ENCODE results near the gene MYO15B. TPM values are rescaled to one million over a fixed set of nuclear protein-coding genes. Genes with fewer than 3 reads are reported as not detected.

Gene MYO15B
- polyA plus RNA-seq, 1 donor from 2014 or later: 2.4 TPM

GRCh38 chr17:75546181-75546580, 41.4 kb upstream of the MYO15B start:
- Histone ChIP-seq H3K4me3 (ENCODE audit: low read length) (no peak overlapping the region), H3K9me2 (ENCODE audit: insufficient read depth, low read length) (no peaks in the 10 kb centered on the region), H3K4me2 (ENCODE audit: low read length) (no peak overlapping the region), H3K36me3 (ENCODE audit: insufficient read depth, low read length) (no peaks in the 10 kb centered on the region), H3K9me3 (ENCODE audit: low read length) (no peaks in the 10 kb centered on the region), H4K20me1 (ENCODE audit: insufficient read depth) (no peaks in the 10 kb centered on the region), H3K9ac (ENCODE audit: low read length) (no peak overlapping the region), H3F3A (ENCODE audit: insufficient read depth, low read length, poor library complexity, severe bottlenecking) (no peaks in the 10 kb centered on the region), H3K27me3 (ENCODE audit: insufficient read depth, low read depth, low read length) (no peaks in the 10 kb centered on the region), H2AFZ (ENCODE audit: low read depth, low read length) (no peak overlapping the region), H3K79me2 (replicated peaks; ENCODE audit: insufficient read depth, low read length) (no peaks in the 10 kb centered on the region), H3K27ac (ENCODE audit: low read length) (no peak overlapping the region)
- no peak for TF ChIP-seq EP300 (conservative IDR thresholded peaks at IDR 0.05; ENCODE audit: poor library complexity, severe bottlenecking)
- no peak for TF ChIP-seq REST (IDR thresholded peaks at IDR 0.05; ENCODE audit: borderline replicate concordance)
- TF ChIP-seq CTCF (IDR thresholded peaks at IDR 0.05; ENCODE audit: poor library complexity, severe bottlenecking): no peak
- TF ChIP-seq SMC3 (conservative IDR thresholded peaks at IDR 0.05; ENCODE audit: poor library complexity): no peak
- TF ChIP-seq MXI1 (conservative IDR thresholded peaks at IDR 0.05; ENCODE audit: poor library complexity, severe bottlenecking): no peak
- TF ChIP-seq POLR2AphosphoS5 (IDR thresholded peaks at IDR 0.05): no peak
- TF ChIP-seq EZH2 (IDR thresholded peaks at IDR 0.05; ENCODE audit: borderline replicate concordance, insufficient read depth, low read length, poor library complexity, severe bottlenecking): no peak
- TF ChIP-seq RAD21 (conservative IDR thresholded peaks at IDR 0.05): no peak
- no peak for TF ChIP-seq TAF1 (IDR thresholded peaks at IDR 0.05; ENCODE audit: low read depth)

- Histone ChIP-seq H3K79me2 (replicated peaks; ENCODE audit: insufficient read depth, low read length) (no peaks in the 10 kb centered on the region), H3K9me2 (ENCODE audit: insufficient read depth, low read length) (no peaks in the 10 kb centered on the region), H4K20me1 (ENCODE audit: insufficient read depth) (no peaks in the 10 kb centered on the region), H2AFZ (ENCODE audit: low read depth, low read length) (no peak overlapping the region), H3K36me3 (ENCODE audit: insufficient read depth, low read length) (no peaks in the 10 kb centered on the region), H3K27me3 (ENCODE audit: insufficient read depth, low read depth, low read length) (no peaks in the 10 kb centered on the region), H3K4me3 (ENCODE audit: low read length) (no peak overlapping the region), H3K27ac (ENCODE audit: low read length) (no peak overlapping the region), H3K9ac (ENCODE audit: low read length) (no peak overlapping the region), H3K4me2 (ENCODE audit: low read length) (no peak overlapping the region), H3K9me3 (ENCODE audit: low read length) (no peaks in the 10 kb centered on the region), H3F3A (ENCODE audit: insufficient read depth, low read length, poor library complexity, severe bottlenecking) (no peaks in the 10 kb centered on the region)
- TF ChIP-seq REST (IDR thresholded peaks at IDR 0.05; ENCODE audit: borderline replicate concordance) (no peak), MXI1 (conservative IDR thresholded peaks at IDR 0.05; ENCODE audit: poor library complexity, severe bottlenecking) (no peak), SMC3 (conservative IDR thresholded peaks at IDR 0.05; ENCODE audit: poor library complexity) (no peak), EZH2 (IDR thresholded peaks at IDR 0.05; ENCODE audit: borderline replicate concordance, insufficient read depth, low read length, poor library complexity, severe bottlenecking) (no peak), RAD21 (conservative IDR thresholded peaks at IDR 0.05) (no peak), CTCF (IDR thresholded peaks at IDR 0.05; ENCODE audit: poor library complexity, severe bottlenecking) (no peak), TAF1 (IDR thresholded peaks at IDR 0.05; ENCODE audit: low read depth) (no peak), EP300 (conservative IDR thresholded peaks at IDR 0.05; ENCODE audit: poor library complexity, severe bottlenecking) (no peak), POLR2AphosphoS5 (IDR thresholded peaks at IDR 0.05) (no peak)
Measured at GRCh38 chr17:75547091-75547490, 40.5 kb upstream of the MYO15B start.
